Upper lobe of right lung (tissue), 1 donor: ENCODE measurements around the gene FCHSD2. TPM values are rescaled to one million over a fixed set of nuclear protein-coding genes. Genes with fewer than 3 reads are reported as not detected.
A peak's percentile ranks its signal among the peaks of the same experiment; 100 is the strongest.

Experiments used
- ATAC-seq: fragments of 200-7000 bp; cut with Tn5 transposase; one replicate; pipeline ENCODE4 v1.9.1; 2020; ENCODE audit warnings: mild to moderate bottlenecking, moderate library complexity
- DNase-seq: peaks from one replicate; pipeline ENCODE4 v3.0.0-alpha.2; 2020
- H3K27ac ChIP-seq: fragments of 200-600 bp; one replicate; pipeline ENCODE4 v1.8.0; 2022
- H3K27me3 ChIP-seq: fragments of 200-600 bp; one replicate; pipeline ENCODE4 v1.8.0; 2022; ENCODE audit warnings: mild to moderate bottlenecking
- H3K36me3 ChIP-seq: fragments of 200-600 bp; one replicate; pipeline ENCODE4 v1.8.0; 2022
- H3K4me1 ChIP-seq: fragments of 200-600 bp; one replicate; pipeline ENCODE4 v1.8.0; 2022
- H3K4me3 ChIP-seq: fragments of 200-600 bp; one replicate; pipeline ENCODE4 v1.8.0; 2022; ENCODE audit warnings: mild to moderate bottlenecking
- H3K9me3 ChIP-seq: fragments of 200-600 bp; one replicate; pipeline ENCODE4 v1.8.0; 2022
- intact Hi-C: fragments of 100-400 bp; cut with DNase I; formaldehyde crosslinking; loops from one replicate; pipeline ENCODE4 v1.11.0; 2022
- total RNA-seq: library from RNA; stranded (reverse); fragmentation: NEBNext Ultra II Directional; extraction: Animal tissue kit (Norgen Biotek cat#: 25700); gene quantifications from one replicate; pipeline ENCODE4 v1.2.1, GENCODE V29; 2021
- TF ChIP-seq, protein P1 (sequence below): fragments of 200-600 bp; IDR thresholded peaks from one replicate; pipeline ENCODE4 v1.8.0; 2022; ENCODE audit warnings: antibody characterized with exemption
- donor health status: DM: no; HTN: yes; CAD: no; lungs with severe emphysema.

FCHSD2 gene
- total RNA-seq, 1 donor from 2014 or later: 71.2 TPM

DNA sequence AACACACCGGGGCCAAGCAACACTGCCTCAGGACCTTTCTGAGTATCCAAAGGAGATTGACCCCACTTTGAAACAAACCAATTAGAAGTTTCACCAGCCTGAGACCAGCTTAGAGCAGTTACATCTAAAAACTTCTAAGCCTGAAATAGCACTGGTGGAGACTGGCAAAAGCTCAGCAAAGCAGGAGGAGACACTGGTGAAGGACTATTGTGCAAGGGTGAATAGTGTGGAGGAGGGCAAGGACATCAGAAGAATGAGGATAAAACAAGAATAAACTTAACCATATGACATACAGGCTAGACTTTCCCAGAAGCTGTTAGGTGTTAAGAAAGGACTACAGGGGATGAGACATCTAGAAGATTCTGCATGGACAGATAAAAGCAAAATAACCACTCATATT is 152.4 kb downstream of the FCHSD2 start:
- ATAC-seq (peak; percentile 78), DNase-seq (no peak)
- H3K4me1 ChIP-seq: peaks cover 35% of the 10 kb centered on the region
- no peaks in the 10 kb centered on the region for H3K9me3 ChIP-seq
- TF ChIP-seq, protein P1, sequence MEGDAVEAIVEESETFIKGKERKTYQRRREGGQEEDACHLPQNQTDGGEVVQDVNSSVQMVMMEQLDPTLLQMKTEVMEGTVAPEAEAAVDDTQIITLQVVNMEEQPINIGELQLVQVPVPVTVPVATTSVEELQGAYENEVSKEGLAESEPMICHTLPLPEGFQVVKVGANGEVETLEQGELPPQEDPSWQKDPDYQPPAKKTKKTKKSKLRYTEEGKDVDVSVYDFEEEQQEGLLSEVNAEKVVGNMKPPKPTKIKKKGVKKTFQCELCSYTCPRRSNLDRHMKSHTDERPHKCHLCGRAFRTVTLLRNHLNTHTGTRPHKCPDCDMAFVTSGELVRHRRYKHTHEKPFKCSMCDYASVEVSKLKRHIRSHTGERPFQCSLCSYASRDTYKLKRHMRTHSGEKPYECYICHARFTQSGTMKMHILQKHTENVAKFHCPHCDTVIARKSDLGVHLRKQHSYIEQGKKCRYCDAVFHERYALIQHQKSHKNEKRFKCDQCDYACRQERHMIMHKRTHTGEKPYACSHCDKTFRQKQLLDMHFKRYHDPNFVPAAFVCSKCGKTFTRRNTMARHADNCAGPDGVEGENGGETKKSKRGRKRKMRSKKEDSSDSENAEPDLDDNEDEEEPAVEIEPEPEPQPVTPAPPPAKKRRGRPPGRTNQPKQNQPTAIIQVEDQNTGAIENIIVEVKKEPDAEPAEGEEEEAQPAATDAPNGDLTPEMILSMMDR: no peak
- H3K36me3 ChIP-seq: peaks cover 14% of the 10 kb centered on the region
- no peak overlapping the region for H3K4me3 ChIP-seq
- intact Hi-C loops: no loop called here
- H3K27me3 ChIP-seq: no peaks in the 10 kb centered on the region
- no peak overlapping the region for H3K27ac ChIP-seq

DNA sequence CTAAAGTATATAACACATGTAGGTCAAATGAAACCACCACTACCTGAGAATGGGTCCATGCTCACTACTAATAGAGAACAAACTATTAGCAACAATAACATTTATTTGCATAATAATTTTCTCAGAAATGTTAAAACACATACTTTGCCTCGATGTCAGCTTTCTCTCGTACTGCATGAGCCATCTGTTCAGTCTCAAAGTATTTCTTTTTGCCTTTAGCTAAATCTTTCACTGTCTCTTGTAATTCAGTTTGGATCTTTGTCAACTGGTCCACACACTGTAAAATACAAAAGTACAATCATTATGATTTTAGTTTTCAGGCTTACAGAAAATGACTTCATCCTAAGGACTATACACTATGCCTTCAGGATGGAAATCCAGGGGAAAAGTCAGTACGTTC is 153.3 kb downstream of the FCHSD2 start:
- peaks cover 35% of the 10 kb centered on the region for H3K4me1 ChIP-seq
- H3K27ac ChIP-seq: no peak overlapping the region
- no peak for ATAC-seq
- no peak overlapping the region for H3K4me3 ChIP-seq
- intact Hi-C loops: no loop called here
- H3K9me3 ChIP-seq: no peaks in the 10 kb centered on the region
- DNase-seq: no peak
- H3K36me3 ChIP-seq: peaks cover 15% of the 10 kb centered on the region
- H3K27me3 ChIP-seq: no peaks in the 10 kb centered on the region
- TF ChIP-seq, protein P1: no peak

DNA sequence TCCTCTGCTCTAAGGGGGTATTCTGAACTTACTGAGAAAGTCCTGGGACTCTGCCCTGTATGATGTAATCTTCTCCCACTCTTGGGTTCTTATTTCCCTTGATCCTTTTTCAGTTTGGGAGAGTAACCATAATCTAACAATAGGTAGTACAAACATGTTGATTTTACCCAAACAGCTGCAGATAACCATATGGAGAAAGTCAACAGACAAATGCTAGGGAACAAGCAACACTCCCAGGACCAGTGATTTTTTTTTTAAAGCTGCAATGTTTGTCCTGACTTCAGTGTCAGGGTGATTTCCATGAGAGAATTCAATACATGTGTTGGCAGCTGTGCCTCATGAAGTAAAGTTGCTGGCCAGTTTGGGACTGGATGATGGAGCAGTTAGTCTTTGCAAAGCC is 156.5 kb downstream of the FCHSD2 start:
- Histone ChIP-seq H3K27ac (peak overlapping the region; percentile 2), H3K4me3 (no peak overlapping the region), H3K27me3 (no peaks in the 10 kb centered on the region), H3K36me3 (peaks cover 22% of the 10 kb centered on the region), H3K4me1 (peaks cover 35% of the 10 kb centered on the region), H3K9me3 (no peaks in the 10 kb centered on the region)
- intact Hi-C loops: no loop called here
- TF ChIP-seq, protein P1: no peak
- no peak for ATAC-seq
- no peak for DNase-seq

DNA sequence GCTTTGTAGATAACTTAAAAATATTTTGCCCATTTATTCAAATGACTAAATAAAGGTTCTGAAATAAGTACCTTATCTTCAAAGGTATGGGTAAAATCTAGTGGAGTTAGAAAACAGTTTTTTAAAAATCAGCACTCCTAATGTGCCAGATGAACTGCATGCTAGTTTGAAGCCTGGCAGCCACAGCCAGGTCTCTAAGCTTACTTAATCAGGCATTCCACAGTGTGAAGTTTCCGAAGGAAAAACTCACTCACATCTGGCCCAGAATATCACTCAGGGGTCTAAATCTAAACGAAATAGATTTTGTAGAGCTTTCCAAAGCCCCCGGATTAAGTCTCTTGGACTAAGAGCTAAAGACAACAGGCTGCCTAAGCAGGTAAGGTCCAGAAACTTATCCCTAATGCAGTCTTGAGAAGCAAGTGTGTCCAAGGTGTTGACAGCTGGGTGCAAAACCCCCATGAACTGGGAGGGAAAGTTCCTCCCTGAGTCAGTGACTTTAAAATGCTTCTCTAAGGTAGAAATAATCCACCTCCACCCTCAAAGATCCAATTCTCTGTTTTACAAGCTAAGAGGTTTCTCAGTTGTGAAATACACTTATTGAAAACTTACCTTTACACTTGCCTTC is 157.6 kb downstream of the FCHSD2 start:
- ATAC-seq (no peak), DNase-seq (no peak)
- peaks cover 27% of the 10 kb centered on the region for H3K4me1 ChIP-seq
- intact Hi-C loops: no loop called here
- TF ChIP-seq, protein P1: no peak
- peaks cover 31% of the 10 kb centered on the region for H3K36me3 ChIP-seq
- H3K9me3 ChIP-seq: no peaks in the 10 kb centered on the region
- H3K4me3 ChIP-seq: no peak overlapping the region
- no peak overlapping the region for H3K27ac ChIP-seq
- no peaks in the 10 kb centered on the region for H3K27me3 ChIP-seq

DNA sequence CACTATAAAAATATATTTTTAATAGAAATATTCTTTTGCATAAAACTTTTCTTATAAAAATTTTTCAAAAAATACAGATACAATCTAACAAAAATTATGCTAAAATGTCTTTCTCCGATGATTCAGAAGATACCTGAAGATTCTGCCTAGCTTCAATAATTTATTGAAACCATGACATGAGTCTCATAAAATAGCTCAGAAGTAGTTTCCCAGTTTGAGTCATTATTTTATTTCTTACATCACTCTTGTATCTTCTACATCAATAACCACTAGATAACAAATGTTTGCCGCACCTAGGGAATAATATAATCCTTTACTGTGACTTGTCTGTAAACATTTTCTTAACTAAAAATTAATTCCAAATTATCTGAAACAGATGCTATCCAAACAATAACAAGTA is 158.6 kb downstream of the FCHSD2 start:
- intact Hi-C loops: no loop called here

More for the DNA sequence above, 158.6 kb downstream of the FCHSD2 start:
- TF ChIP-seq, protein P1: no peak
- DNase-seq (no peak), ATAC-seq (no peak)
- no peaks in the 10 kb centered on the region for H3K27me3 ChIP-seq
- no peak overlapping the region for H3K27ac ChIP-seq
- no peak overlapping the region for H3K4me3 ChIP-seq
- H3K4me1 ChIP-seq: peaks cover 19% of the 10 kb centered on the region
- peaks cover 31% of the 10 kb centered on the region for H3K36me3 ChIP-seq
- no peaks in the 10 kb centered on the region for H3K9me3 ChIP-seq
